Smooth muscle cell of trachea (primary cell): Measurements from ENCODE around the gene WBP11. TPM values are rescaled to one million over a fixed set of nuclear protein-coding genes. Genes with fewer than 3 reads are reported as not detected.

Source experiments
- total RNA-seq: library from RNA; depleted of rRNA; stranded (reverse); fragments of >200 nt; gene quantifications from 2 replicates; pipeline ENCODE4 v1.2.1, GENCODE V29; 2014

WBP11 gene
- total RNA-seq = 10.8 and 10.9 TPM in 2 replicates

GRCh38 chr12:14803011-14803829 is at the start of gene WBP11, which contains the start of gene C12orf60:
WBP11 (minus strand) TSS chr12:14803478; CDS start chr12:14801383, 2,095 bp downstream.
C12orf60 (plus strand) TSS chr12:14803670; CDS start chr12:14822936, 19,266 bp downstream.

GRCh38 chr12:14843425-14843887 is 40.2 kb upstream of the WBP11 start, which contains the start of gene ART4:
ART4 (minus strand) TSS chr12:14843526; CDS start chr12:14843113, 413 bp downstream.

GRCh38 chr12:14814014-14814413 is 10.7 kb upstream of the WBP11 start, which contains the start of gene SMCO3:
SMCO3 (minus strand) TSS chr12:14814182; CDS start chr12:14806680, 7,502 bp downstream.

Other genes with a start within 250 kb of the WBP11 start
- gene PLBD1, start 235.6 kb downstream of the WBP11 start, total RNA-seq = 2.3 and 3.3 TPM in 2 replicates
- not detected in 2 replicates for gene GUCY2C, start 106.9 kb downstream of the WBP11 start, total RNA-seq
- 0.99 and 1.3 TPM in 2 replicates for gene C12orf60, start 192 bp upstream of the WBP11 start, total RNA-seq
- 0.15 and 0.17 TPM in 2 replicates for gene SMCO3, start 10.7 kb upstream of the WBP11 start, total RNA-seq
- gene ART4, start 40.0 kb upstream of the WBP11 start, total RNA-seq = 0.44 TPM in 1 of 2 replicates, not detected in the other
- gene MGP, start 82.4 kb upstream of the WBP11 start, total RNA-seq = 3.5 and 4.1 TPM in 2 replicates
- gene ERP27, start 135.1 kb upstream of the WBP11 start, total RNA-seq = not detected in 2 replicates
- gene ARHGDIB, start 158.1 kb upstream of the WBP11 start, total RNA-seq = 0.83 and 4.7 TPM in 2 replicates
- not detected in 2 replicates for gene PDE6H, start 169.6 kb upstream of the WBP11 start, total RNA-seq